Measurements from ENCODE around the gene TREML2.

The TREML2 gene

GRCh38 chr6:41239467-41240159 is 38.7 kb upstream of the TREML2 start:
- Histone ChIP-seq H3K36me3 (replicated peaks; ENCODE audit: low read depth, low read length) (no peaks in the 10 kb centered on the region), H3K9ac (ENCODE audit: low read length) (no peak overlapping the region), H3K79me2 (ENCODE audit: low read length) (no peaks in the 10 kb centered on the region), H3K9me3 (ENCODE audit: insufficient read depth, low read length) (no peaks in the 10 kb centered on the region), H4K20me1 (ENCODE audit: insufficient read depth, low read length) (no peaks in the 10 kb centered on the region), H3K4me3 (ENCODE audit: low read length) (no peak overlapping the region), H3K4me2 (ENCODE audit: low read length) (no peak overlapping the region), H2AFZ (ENCODE audit: low read depth, low read length) (no peak overlapping the region), H3K27ac (ENCODE audit: low read length) (no peak overlapping the region), H3K4me1 (ENCODE audit: low read length) (no peaks in the 10 kb centered on the region), H3K27me3 (ENCODE audit: low read depth, low read length) (peaks cover 29% of the 10 kb centered on the region)
- TF ChIP-seq CTCF (IDR thresholded peaks at IDR 0.05; ENCODE audit: low read depth, low read length): no peak
- no peak for TF ChIP-seq EZH2phosphoT487 (IDR thresholded peaks at IDR 0.05; ENCODE audit: low read depth)

GRCh38 chr6:41237128-41237527 is 36.2 kb upstream of the TREML2 start:
- Histone ChIP-seq H3K4me2 (ENCODE audit: low read length) (no peak overlapping the region), H3K9ac (ENCODE audit: low read length) (no peak overlapping the region), H3K9me3 (ENCODE audit: insufficient read depth, low read length) (no peaks in the 10 kb centered on the region), H4K20me1 (ENCODE audit: insufficient read depth, low read length) (no peaks in the 10 kb centered on the region), H2AFZ (ENCODE audit: low read depth, low read length) (no peak overlapping the region), H3K27ac (ENCODE audit: low read length) (no peak overlapping the region), H3K27me3 (ENCODE audit: low read depth, low read length) (peaks cover 29% of the 10 kb centered on the region), H3K4me1 (ENCODE audit: low read length) (no peaks in the 10 kb centered on the region), H3K4me3 (ENCODE audit: low read length) (no peak overlapping the region), H3K79me2 (ENCODE audit: low read length) (no peaks in the 10 kb centered on the region), H3K36me3 (replicated peaks; ENCODE audit: low read depth, low read length) (no peaks in the 10 kb centered on the region)
- no peak for TF ChIP-seq EZH2phosphoT487 (IDR thresholded peaks at IDR 0.05; ENCODE audit: low read depth)
- TF ChIP-seq CTCF (IDR thresholded peaks at IDR 0.05; ENCODE audit: low read depth, low read length): no peak

GRCh38 chr6:41236276-41236675 is 35.3 kb upstream of the TREML2 start:
- H3K4me2 ChIP-seq (ENCODE audit: low read length): no peak overlapping the region
- no peaks in the 10 kb centered on the region for H4K20me1 ChIP-seq (ENCODE audit: insufficient read depth, low read length)
- H2AFZ ChIP-seq (ENCODE audit: low read depth, low read length): no peak overlapping the region
- H3K9me3 ChIP-seq (ENCODE audit: insufficient read depth, low read length): no peaks in the 10 kb centered on the region
- no peak for TF ChIP-seq EZH2phosphoT487 (IDR thresholded peaks at IDR 0.05; ENCODE audit: low read depth)
- TF ChIP-seq CTCF (IDR thresholded peaks at IDR 0.05; ENCODE audit: low read depth, low read length): no peak
- H3K9ac ChIP-seq (ENCODE audit: low read length): no peak overlapping the region
- peaks cover 33% of the 10 kb centered on the region for H3K27me3 ChIP-seq (ENCODE audit: low read depth, low read length)
- no peaks in the 10 kb centered on the region for H3K36me3 ChIP-seq (replicated peaks; ENCODE audit: low read depth, low read length)
- no peak overlapping the region for H3K27ac ChIP-seq (ENCODE audit: low read length)
- H3K79me2 ChIP-seq (ENCODE audit: low read length): no peaks in the 10 kb centered on the region
- H3K4me3 ChIP-seq (ENCODE audit: low read length): no peak overlapping the region
- H3K4me1 ChIP-seq (ENCODE audit: low read length): no peaks in the 10 kb centered on the region

- Histone ChIP-seq H4K20me1 (ENCODE audit: insufficient read depth, low read length) (no peaks in the 10 kb centered on the region), H3K9me3 (ENCODE audit: insufficient read depth, low read length) (no peaks in the 10 kb centered on the region), H3K36me3 (replicated peaks; ENCODE audit: low read depth, low read length) (no peaks in the 10 kb centered on the region), H3K27ac (ENCODE audit: low read length) (no peak overlapping the region), H3K79me2 (ENCODE audit: low read length) (no peaks in the 10 kb centered on the region), H3K4me2 (ENCODE audit: low read length) (no peak overlapping the region), H3K4me1 (ENCODE audit: low read length) (peaks cover 6% of the 10 kb centered on the region; the same call in 1 of the 2 replicates), H3K9ac (ENCODE audit: low read length) (no peak overlapping the region), H3K27me3 (ENCODE audit: low read depth, low read length) (peaks cover 7% of the 10 kb centered on the region; the same call in 1 of the 2 replicates), H2AFZ (ENCODE audit: low read depth, low read length) (no peak overlapping the region), H3K4me3 (ENCODE audit: low read length) (no peak overlapping the region)
- no peak for TF ChIP-seq CTCF (IDR thresholded peaks at IDR 0.05; ENCODE audit: low read depth, low read length)
- no peak for TF ChIP-seq EZH2phosphoT487 (IDR thresholded peaks at IDR 0.05; ENCODE audit: low read depth)
These were observed 31.7 kb upstream of the TREML2 start for GRCh38 chr6:41232667-41233066.
